NCI-H146 treated with DMSO at 0.1 percent for 48 hours (cell line): ENCODE results near the gene TMEM54.

Source experiments
- DNase-seq: peaks from one replicate; lab custom pipeline; 2025; ENCODE audit not compliant: unreplicated experiment; lab: John Stamatoyannopoulos, UW

The TMEM54 gene

GRCh38 chr1:32864375-32865019 is 36.7 kb downstream of the TMEM54 start:
- no peak for DNase-seq

DNA sequence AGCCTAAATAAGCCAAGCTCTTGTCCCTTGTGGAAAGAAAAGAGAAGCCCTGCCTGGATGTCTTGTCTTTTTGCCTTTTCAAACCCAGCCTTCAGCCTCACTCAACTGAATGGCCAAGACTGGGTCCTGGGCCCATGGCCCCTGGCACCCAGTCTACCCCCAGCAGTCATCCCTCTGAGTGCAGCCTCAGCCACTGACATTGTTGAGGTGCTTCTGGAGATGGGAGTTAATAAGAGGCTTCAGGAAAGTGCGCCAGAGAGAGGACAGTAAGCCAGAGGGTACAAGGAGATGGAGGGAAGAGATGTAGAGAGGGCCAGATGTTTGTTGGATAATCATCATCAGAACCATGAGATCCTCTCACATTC is 37.3 kb downstream of the TMEM54 start:
- DNase-seq: no peak

- no peak for DNase-seq
These were observed 37.8 kb downstream of the TMEM54 start for GRCh38 chr1:32863218-32863880.

DNA sequence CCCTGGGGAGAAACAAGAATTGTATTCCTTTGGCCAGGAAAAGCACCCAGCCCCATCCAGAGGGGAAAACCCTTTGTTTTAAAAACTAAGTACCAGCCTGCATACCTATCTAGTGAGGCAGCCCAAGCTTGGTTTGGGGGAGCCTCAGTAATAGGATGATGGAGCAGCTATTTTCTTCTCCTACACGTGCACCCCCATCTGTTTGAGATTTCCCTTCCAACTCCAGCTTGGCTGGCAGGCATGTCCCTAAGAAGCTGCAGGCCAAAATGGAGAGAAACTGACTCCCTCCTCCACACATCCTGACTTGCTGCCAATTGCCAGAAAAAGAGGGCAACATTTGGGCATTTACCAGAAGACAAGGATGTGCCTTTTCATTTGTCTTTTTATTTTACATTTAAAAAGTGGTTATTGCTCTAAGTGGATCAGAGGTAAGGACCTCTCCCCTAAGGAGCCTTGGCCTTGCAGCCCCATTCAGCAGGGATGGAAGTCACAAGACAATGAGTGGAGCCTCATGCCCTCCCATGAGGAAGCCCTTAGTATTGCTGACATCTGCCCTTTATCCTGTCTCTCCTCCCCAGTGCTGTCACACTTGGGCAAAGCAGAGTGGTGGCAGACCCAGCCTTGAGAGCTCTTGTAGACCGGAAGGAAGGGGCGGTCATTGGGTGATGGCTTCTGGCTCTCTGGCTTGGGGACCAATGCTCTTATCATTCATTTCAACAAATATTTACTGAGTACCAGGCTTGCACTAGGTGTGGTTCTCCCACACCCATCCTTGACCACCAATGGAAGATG is 39.1 kb downstream of the TMEM54 start:
- no peak for DNase-seq

GRCh38 chr1:32860566-32860965 is 40.6 kb downstream of the TMEM54 start:
- no peak for DNase-seq

DNA sequence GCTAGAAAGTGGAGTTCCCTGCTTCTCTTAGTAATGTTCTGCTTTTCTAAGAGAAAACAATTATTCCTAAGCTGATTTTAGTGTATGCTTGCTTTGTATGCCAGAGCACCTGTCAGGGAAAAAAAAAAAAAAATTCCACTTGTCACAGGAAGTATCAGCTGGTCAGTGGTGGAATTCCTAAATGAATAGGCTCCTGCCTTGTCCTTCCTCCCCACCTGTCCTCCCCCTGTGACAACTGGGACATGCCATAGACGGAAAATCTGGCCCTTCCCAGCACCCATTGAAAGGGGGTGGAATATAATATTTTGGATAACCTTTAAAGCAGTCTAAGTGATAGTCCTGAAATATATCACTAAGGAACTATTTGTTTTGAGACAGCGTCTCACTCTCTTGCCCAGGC is 41.3 kb downstream of the TMEM54 start:
- no peak for DNase-seq

GRCh38 chr1:32858791-32859190 is 42.4 kb downstream of the TMEM54 start:
- no peak for DNase-seq

GRCh38 chr1:32858136-32858535 is 43.1 kb downstream of the TMEM54 start:
- no peak for DNase-seq

- DNase-seq: no peak
These were observed 45.1 kb downstream of the TMEM54 start for GRCh38 chr1:32855861-32856617.

DNA sequence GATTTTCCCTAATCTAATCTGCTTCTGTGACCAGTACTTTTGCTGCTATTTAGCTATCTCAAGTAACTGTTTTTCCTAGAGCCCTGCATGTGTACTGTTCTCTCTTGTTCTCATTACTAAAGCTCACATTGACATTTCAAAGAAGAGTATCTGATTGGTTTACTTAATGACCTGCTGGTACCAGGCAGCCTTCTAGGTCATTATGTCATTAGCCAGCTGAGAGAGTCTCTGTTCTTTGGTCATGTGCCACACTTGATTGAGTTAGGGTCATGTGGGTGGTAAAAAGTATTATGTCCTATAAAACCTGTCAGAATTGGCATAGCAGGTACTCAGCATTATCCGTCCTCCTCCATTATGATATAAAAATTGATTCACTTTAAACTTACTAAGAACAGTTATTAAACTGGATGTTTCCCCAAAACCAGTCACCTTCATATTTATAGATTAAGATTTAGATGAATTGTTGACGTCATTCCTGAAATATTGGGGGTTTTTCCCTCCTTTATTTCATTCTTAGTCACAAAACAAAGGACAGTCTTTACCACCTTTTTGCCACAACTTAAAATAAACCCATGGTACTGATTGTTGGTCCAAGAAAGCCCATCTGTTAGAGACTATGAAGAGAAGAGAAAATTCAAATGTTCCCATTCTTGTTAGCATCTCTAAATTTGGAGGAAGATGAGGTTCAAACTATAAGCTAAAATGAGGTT is 52.7 kb downstream of the TMEM54 start:
- DNase-seq: peak; percentile 10
